ENCODE data around the gene RPS6KA2.

- TF ChIP-seq POLR2AphosphoS5 (IDR thresholded peaks at IDR 0.05) = no peak
- TF ChIP-seq POLR2A (IDR thresholded peaks at IDR 0.05) = no peak
- TF ChIP-seq CTCF (IDR thresholded peaks at IDR 0.05) = no peak
Observed at GRCh38 chr6:166375013-166375412, 252.0 kb downstream of the RPS6KA2 start.

Measured in breast epithelium (tissue), 3 donors.